Smooth muscle cell (in vitro differentiated cells): ENCODE results near the gene LMBR1L. TPM values are rescaled to one million over a fixed set of nuclear protein-coding genes. Genes with fewer than 3 reads are reported as not detected.
A peak's percentile ranks its signal among the peaks of the same experiment; 100 is the strongest.

Source experiments
- DNase-seq: peaks from one replicate; lab custom pipeline; 2025; ENCODE audit not compliant: unreplicated experiment; lab: John Stamatoyannopoulos, UW
- H2AFZ ChIP-seq: fragments of 200-600 bp; sonication (generic); 2 replicates; pipeline ENCODE4 v1.6.0; 2016; ENCODE audit warnings: antibody characterized with exemption, low read depth, mild to moderate bottlenecking
- H3F3A ChIP-seq: fragments of 200-600 bp; sonication (generic); 2 replicates; pipeline ENCODE4 v1.6.0; 2017; ENCODE audit warnings: antibody characterized with exemption, low read depth
- H3K27ac ChIP-seq: fragments of 200-600 bp; sonication (generic); 2 replicates; pipeline ENCODE4 v1.5.1; 2016; ENCODE audit warnings: low read depth, mild to moderate bottlenecking
- H3K27me3 ChIP-seq: fragments of 200-600 bp; sonication (generic); 2 replicates; pipeline ENCODE4 v1.6.1; 2016; ENCODE audit warnings: low read depth, mild to moderate bottlenecking
- H3K36me3 ChIP-seq: fragments of 200-600 bp; sonication (generic); 2 replicates; pipeline ENCODE4 v1.5.1; 2016; ENCODE audit warnings: low read depth
- H3K4me1 ChIP-seq: fragments of 200-600 bp; sonication (generic); 2 replicates; pipeline ENCODE4 v1.5.1; 2016; ENCODE audit warnings: low read depth
- H3K4me2 ChIP-seq: fragments of 200-600 bp; sonication (generic); 2 replicates; pipeline ENCODE4 v1.6.0; 2016; ENCODE audit warnings: mild to moderate bottlenecking
- H3K4me3 ChIP-seq: fragments of 200-600 bp; sonication (generic); 2 replicates; pipeline ENCODE4 v1.5.1; 2016; ENCODE audit warnings: mild to moderate bottlenecking
- H3K79me2 ChIP-seq: fragments of 200-600 bp; sonication (generic); 2 replicates; pipeline ENCODE4 v1.6.0; 2016; ENCODE audit warnings: low read depth, mild to moderate bottlenecking
- H3K9ac ChIP-seq: fragments of 200-600 bp; sonication (generic); 2 replicates; pipeline ENCODE4 v1.6.0; 2016; ENCODE audit warnings: low read depth
- H3K9me3 ChIP-seq: fragments of 200-600 bp; sonication (generic); replicated peaks from 2 replicates; pipeline ENCODE4 v1.5.1; 2016; ENCODE audit warnings: low read depth
- H4K20me1 ChIP-seq: fragments of 200-600 bp; sonication (generic); 2 replicates; pipeline ENCODE4 v1.6.0; 2016; ENCODE audit warnings: low read depth
- CTCF ChIP-seq: fragments of 200-600 bp; sonication (generic); IDR thresholded peaks from 2 replicates; pipeline ENCODE4 v1.5.1; 2017; ENCODE audit warnings: borderline replicate concordance, mild to moderate bottlenecking, antibody characterized with exemption; ENCODE audit not compliant: insufficient read depth, poor library complexity, severe bottlenecking
- WGBS: methylation state at CpG from one replicate; pipeline ENCODE4 v1.1.7; 2016; ENCODE audit warnings: low lambda C conversion rate; 5-methylcytosine and 5-hydroxymethylcytosine counted together
- polyA plus RNA-seq: library from polyadenylated mRNA; unstranded; fragments of >200 nt; fragmentation: Nextera tagmentation; extraction: Ambion mirVana; gene quantifications from 2 replicates; pipeline ENCODE4 v1.2.1, GENCODE V29; 2016
- total RNA-seq: library from RNA; depleted of rRNA; stranded (reverse); fragments of >200 nt; gene quantifications from 2 replicates; pipeline ENCODE4 v1.2.3, GENCODE V29; 2014

Gene LMBR1L
- total and polyA plus RNA-seq, 2 experiments from 2014 or later, result 49.5 to 57.3 TPM

- H3K27ac ChIP-seq, result no peak overlapping the region
- no peaks in the 10 kb centered on the region for H3K27me3 ChIP-seq
- H3K4me3 ChIP-seq, result no peak overlapping the region
- peaks cover 44% of the 10 kb centered on the region for H3K79me2 ChIP-seq
- 96% methylated on average over 3 of the region's 3 CpGs for WGBS
- no peak overlapping the region for H3K4me2 ChIP-seq
- peaks cover 5% of the 10 kb centered on the region for H3K36me3 ChIP-seq
- TF ChIP-seq CTCF, result no peak
- peaks cover 11% of the 10 kb centered on the region for H3K4me1 ChIP-seq
- H3K9me3 ChIP-seq, result no peaks in the 10 kb centered on the region
- H4K20me1 ChIP-seq, result peaks cover 89% of the 10 kb centered on the region
- peaks cover 13% of the 10 kb centered on the region for H3F3A ChIP-seq
- no peak overlapping the region for H2AFZ ChIP-seq
- DNase-seq, result no peak
- no peak overlapping the region for H3K9ac ChIP-seq
Measured at GRCh38 chr12:49104822-49105221, 5.8 kb downstream of the LMBR1L start.

GRCh38 chr12:49100380-49100779 is 10.3 kb downstream of the LMBR1L start:
- peaks cover 4% of the 10 kb centered on the region for H3K27me3 ChIP-seq
- no peak overlapping the region for H3K4me2 ChIP-seq
- DNase-seq, result no peak
- H3K4me1 ChIP-seq, result no peaks in the 10 kb centered on the region
- no peaks in the 10 kb centered on the region for H3K79me2 ChIP-seq
- no peaks in the 10 kb centered on the region for H3K9me3 ChIP-seq
- WGBS, result 96% methylated on average over 6 of the region's 6 CpGs
- peaks cover 69% of the 10 kb centered on the region for H4K20me1 ChIP-seq
- H3K36me3 ChIP-seq, result peaks cover 8% of the 10 kb centered on the region
- TF ChIP-seq CTCF, result no peak
- no peaks in the 10 kb centered on the region for H3F3A ChIP-seq
- no peak overlapping the region for H2AFZ ChIP-seq
- no peak overlapping the region for H3K27ac ChIP-seq
- no peak overlapping the region for H3K4me3 ChIP-seq
- no peak overlapping the region for H3K9ac ChIP-seq

- 94% methylated on average over 2 of the region's 2 CpGs for WGBS
- Histone ChIP-seq H3K27me3 (peaks cover 20% of the 10 kb centered on the region), H3K4me2 (no peak overlapping the region), H3K4me1 (peaks cover 8% of the 10 kb centered on the region), H3K36me3 (peaks cover 8% of the 10 kb centered on the region), H2AFZ (no peak overlapping the region), H3K9ac (no peak overlapping the region), H3K9me3 (no peaks in the 10 kb centered on the region), H3K4me3 (no peak overlapping the region), H3F3A (no peaks in the 10 kb centered on the region), H4K20me1 (peaks cover 52% of the 10 kb centered on the region), H3K79me2 (no peaks in the 10 kb centered on the region), H3K27ac (no peak overlapping the region)
- DNase-seq, result no peak
- TF ChIP-seq CTCF, result no peak
Measured at GRCh38 chr12:49098703-49099102, 11.9 kb downstream of the LMBR1L start.

GRCh38 chr12:49098035-49098451 is 12.6 kb downstream of the LMBR1L start:
- Histone ChIP-seq H3K27me3 (peaks cover 27% of the 10 kb centered on the region), H3K9me3 (no peaks in the 10 kb centered on the region), H3F3A (no peaks in the 10 kb centered on the region), H3K9ac (no peak overlapping the region), H3K4me3 (no peak overlapping the region), H3K4me1 (peaks cover 10% of the 10 kb centered on the region), H2AFZ (no peak overlapping the region), H3K79me2 (no peaks in the 10 kb centered on the region), H3K27ac (no peak overlapping the region), H3K36me3 (peaks cover 3% of the 10 kb centered on the region), H3K4me2 (no peak overlapping the region), H4K20me1 (peaks cover 45% of the 10 kb centered on the region)
- peak; percentile 75 for TF ChIP-seq CTCF
- 69% methylated on average over 4 of the region's 4 CpGs for WGBS
- DNase-seq, result no peak
